ENCODE measurements around the gene DOCK7.
A peak's percentile ranks its signal among the peaks of the same experiment; 100 is the strongest.
"Not testable (repeated sequence)": the region's sequence is repeated elsewhere in the genome, so short reads cannot be mapped to it uniquely, and the experiment has no call there.

The DOCK7 gene

GRCh38 chr1:62687903-62688686, at the start of gene DOCK7:
Gene DOCK7 (minus strand): TSS chr1:62688386. CDS start chr1:62688264, 122 bp downstream.
- peak; percentile 66 for DNase-seq

- peak; percentile 33 for DNase-seq
Measured at GRCh38 chr1:62735491-62736171, 47.4 kb upstream of the DOCK7 start.

- no peak for DNase-seq
Measured at GRCh38 chr1:62732331-62732730, 44.1 kb upstream of the DOCK7 start.

- peak; percentile 4 for DNase-seq
Measured at GRCh38 chr1:62728963-62729362, 40.8 kb upstream of the DOCK7 start.

- DNase-seq: no peak
Measured at GRCh38 chr1:62727656-62728407, 39.6 kb upstream of the DOCK7 start.

GRCh38 chr1:62726011-62726442, 37.8 kb upstream of the DOCK7 start:
- no peak for DNase-seq

- DNase-seq: no peak
Measured at GRCh38 chr1:62725255-62725654, 37.1 kb upstream of the DOCK7 start.

- DNase-seq: no peak
Measured at GRCh38 chr1:62724430-62724829, 36.2 kb upstream of the DOCK7 start.

GRCh38 chr1:62723883-62724282, 35.7 kb upstream of the DOCK7 start:
- no peak for DNase-seq

GRCh38 chr1:62722796-62723195, 34.6 kb upstream of the DOCK7 start:
- no peak for DNase-seq

GRCh38 chr1:62720946-62721554, 32.9 kb upstream of the DOCK7 start:
- no peak for DNase-seq

GRCh38 chr1:62718400-62718799, 30.2 kb upstream of the DOCK7 start:
- DNase-seq: not testable (repeated sequence)

GRCh38 chr1:62717483-62717882, 29.3 kb upstream of the DOCK7 start:
- no peak for DNase-seq

GRCh38 chr1:62716397-62716796, 28.2 kb upstream of the DOCK7 start:
- no peak for DNase-seq

- no peak for DNase-seq
Measured at GRCh38 chr1:62712336-62713243, 24.4 kb upstream of the DOCK7 start.

GRCh38 chr1:62707744-62708120, 19.5 kb upstream of the DOCK7 start:
- no peak for DNase-seq

GRCh38 chr1:62706985-62707743, 19.0 kb upstream of the DOCK7 start:
- no peak for DNase-seq

GRCh38 chr1:62698161-62698560, 10.0 kb upstream of the DOCK7 start:
- DNase-seq: not testable (repeated sequence)

- DNase-seq: not testable (repeated sequence)
Measured at GRCh38 chr1:62694479-62694878, 6.3 kb upstream of the DOCK7 start.

GRCh38 chr1:62693123-62693522, 4.9 kb upstream of the DOCK7 start:
- no peak for DNase-seq

Measured in kidney glomerular epithelial cell (primary cell).